Activated naive CD8-positive, alpha-beta T cell treated with anti-CD3 and anti-CD28 coated beads for 36 hours (primary cell): ENCODE measurements around the gene TRPM5. TPM values are rescaled to one million over a fixed set of nuclear protein-coding genes. Genes with fewer than 3 reads are reported as not detected.

Source experiments
- DNase-seq: peaks from one replicate; pipeline ENCODE4 v3.0.0; 2021
- H3K27ac Mint-ChIP-seq: one replicate; pipeline ENCODE4 v1.8.0; 2022; ENCODE audit warnings: mild to moderate bottlenecking, moderate library complexity, mixed read lengths
- H3K27me3 Mint-ChIP-seq: one replicate; pipeline ENCODE4 v1.8.0; 2022; ENCODE audit warnings: mild to moderate bottlenecking, mixed read lengths
- H3K36me3 Mint-ChIP-seq: one replicate; pipeline ENCODE4 v1.8.0; 2021; ENCODE audit warnings: mild to moderate bottlenecking, mixed read lengths
- H3K4me1 Mint-ChIP-seq: one replicate; pipeline ENCODE4 v1.8.0; 2021; ENCODE audit warnings: mixed read lengths
- H3K4me3 Mint-ChIP-seq: one replicate; pipeline ENCODE4 v1.8.0; 2022; ENCODE audit warnings: mild to moderate bottlenecking, moderate library complexity, mixed read lengths
- H3K9me3 Mint-ChIP-seq: one replicate; pipeline ENCODE4 v1.8.0; 2022; ENCODE audit warnings: mixed read lengths
- total RNA-seq, 2 experiments: library from RNA; stranded (reverse); gene quantifications; one replicate each; pipeline ENCODE4 v1.2.3, GENCODE V29; 2021

The TRPM5 gene
- total RNA-seq, 2 experiments from 2014 or later = not detected

DNA sequence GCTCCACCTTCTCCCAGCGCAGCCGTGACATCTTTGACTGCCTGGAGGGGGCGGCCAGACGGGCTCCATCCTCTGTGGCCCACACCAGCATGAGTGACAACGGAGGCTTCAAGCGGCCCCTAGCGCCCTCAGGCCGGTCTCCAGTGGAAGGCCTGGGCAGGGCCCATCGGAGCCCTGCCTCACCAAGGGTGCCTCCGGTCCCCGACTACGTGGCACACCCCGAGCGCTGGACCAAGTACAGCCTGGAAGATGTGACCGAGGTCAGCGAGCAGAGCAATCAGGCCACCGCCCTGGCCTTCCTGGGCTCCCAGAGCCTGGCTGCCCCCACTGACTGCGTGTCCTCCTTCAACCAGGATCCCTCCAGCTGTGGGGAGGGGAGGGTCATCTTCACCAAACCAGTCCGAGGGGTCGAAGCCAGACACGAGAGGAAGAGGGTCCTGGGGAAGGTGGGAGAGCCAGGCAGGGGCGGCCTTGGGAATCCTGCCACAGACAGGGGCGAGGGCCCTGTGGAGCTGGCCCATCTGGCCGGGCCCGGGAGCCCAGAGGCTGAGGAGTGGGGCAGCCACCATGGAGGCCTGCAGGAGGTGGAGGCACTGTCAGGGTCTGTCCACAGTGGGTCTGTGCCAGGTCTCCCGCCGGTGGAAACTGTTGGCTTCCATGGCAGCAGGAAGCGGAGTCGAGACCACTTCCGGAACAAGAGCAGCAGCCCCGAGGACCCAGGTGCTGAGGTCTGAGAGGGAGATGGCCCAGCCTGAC, 41.2 kb downstream of the TRPM5 start:
- DNase-seq = no peak
- H3K9me3 Mint-ChIP-seq = no peaks in the 10 kb centered on the region
- no peaks in the 10 kb centered on the region for H3K27me3 Mint-ChIP-seq
- H3K27ac Mint-ChIP-seq = no peak overlapping the region
- H3K4me3 Mint-ChIP-seq = no peak overlapping the region
- peaks cover 12% of the 10 kb centered on the region for H3K4me1 Mint-ChIP-seq
- no peaks in the 10 kb centered on the region for H3K36me3 Mint-ChIP-seq

- H3K27me3 Mint-ChIP-seq = no peaks in the 10 kb centered on the region
- peak overlapping the region; percentile 95 for H3K4me3 Mint-ChIP-seq
- peaks cover 12% of the 10 kb centered on the region for H3K4me1 Mint-ChIP-seq
- H3K27ac Mint-ChIP-seq = no peak overlapping the region
- H3K36me3 Mint-ChIP-seq = peaks cover 1% of the 10 kb centered on the region
- DNase-seq = no peak
- H3K9me3 Mint-ChIP-seq = no peaks in the 10 kb centered on the region
Observed at GRCh38 chr11:2402106-2402505, 42.2 kb downstream of the TRPM5 start.

- H3K4me3 Mint-ChIP-seq = peak overlapping the region; percentile 95
- peaks cover 12% of the 10 kb centered on the region for H3K4me1 Mint-ChIP-seq
- peaks cover 2% of the 10 kb centered on the region for H3K36me3 Mint-ChIP-seq
- no peaks in the 10 kb centered on the region for H3K27me3 Mint-ChIP-seq
- DNase-seq = no peak
- H3K27ac Mint-ChIP-seq = peak overlapping the region; percentile 82
- no peaks in the 10 kb centered on the region for H3K9me3 Mint-ChIP-seq
Observed at GRCh38 chr11:2401436-2401984, 42.8 kb downstream of the TRPM5 start.

GRCh38 chr11:2400762-2401435, 43.4 kb downstream of the TRPM5 start:
- Mint-ChIP-seq H3K36me3 (peaks cover 2% of the 10 kb centered on the region), H3K4me3 (peak overlapping the region; percentile 95), H3K4me1 (peaks cover 12% of the 10 kb centered on the region), H3K9me3 (no peaks in the 10 kb centered on the region), H3K27ac (peak overlapping the region; percentile 82), H3K27me3 (no peaks in the 10 kb centered on the region)
- DNase-seq = no peak

DNA sequence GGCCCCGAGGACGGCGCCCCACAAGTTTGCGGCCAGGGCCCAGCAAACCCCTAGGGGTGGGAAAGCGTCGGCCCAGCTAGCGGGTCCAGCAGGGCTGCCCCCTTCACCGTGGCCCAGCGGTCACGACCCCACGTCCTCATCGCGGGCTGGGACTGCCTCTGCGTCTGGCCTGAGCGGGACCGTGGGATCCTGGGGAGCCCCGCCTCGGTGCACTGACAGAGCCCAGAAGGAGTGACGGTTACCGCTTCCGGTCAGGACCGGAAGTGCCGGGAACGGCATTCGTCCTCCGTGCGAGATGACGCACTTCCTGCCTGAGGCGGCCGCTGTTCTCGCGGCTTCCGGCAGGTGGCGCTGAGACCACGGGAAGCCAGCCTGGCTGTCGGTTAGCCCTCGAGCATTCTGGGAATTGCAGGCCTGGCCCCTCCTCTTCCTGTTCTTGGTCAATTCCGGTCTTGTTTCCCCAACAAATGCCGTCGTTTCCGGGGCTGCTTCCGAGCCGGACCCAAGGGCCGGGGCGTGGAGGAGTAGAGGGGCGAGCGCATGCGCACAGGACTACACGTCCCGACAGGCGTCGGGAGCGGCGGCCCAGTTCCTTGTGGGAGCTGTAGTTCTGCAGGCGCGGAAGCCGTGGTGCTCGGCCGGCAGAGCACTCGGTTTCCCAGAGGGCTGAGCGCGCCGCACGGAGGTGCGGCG, 44.1 kb downstream of the TRPM5 start, which contains the start of gene TSSC4:
TSSC4 (plus strand) TSS at position 682 of the 693 bp plus-strand sequence. CDS start 1,884 bp downstream, outside the sequence.
- peak within 1 kb of the TSS; percentile 82 for H3K27ac Mint-ChIP-seq
- no peaks in the 10 kb centered on the region for H3K9me3 Mint-ChIP-seq
- peak; percentile 99 for DNase-seq
- peak within 1 kb of the TSS; percentile 95 for H3K4me3 Mint-ChIP-seq
- H3K27me3 Mint-ChIP-seq = no peaks in the 10 kb centered on the region
- peaks cover 2% of the 10 kb centered on the region for H3K36me3 Mint-ChIP-seq
- H3K4me1 Mint-ChIP-seq = peaks cover 12% of the 10 kb centered on the region

- Mint-ChIP-seq H3K4me1 (peaks cover 12% of the 10 kb centered on the region), H3K4me3 (peak overlapping the region; percentile 95), H3K27ac (peak overlapping the region; percentile 67), H3K9me3 (no peaks in the 10 kb centered on the region), H3K36me3 (peaks cover 2% of the 10 kb centered on the region), H3K27me3 (no peaks in the 10 kb centered on the region)
- no peak for DNase-seq
Observed at GRCh38 chr11:2399488-2400068, 44.7 kb downstream of the TRPM5 start.

DNA sequence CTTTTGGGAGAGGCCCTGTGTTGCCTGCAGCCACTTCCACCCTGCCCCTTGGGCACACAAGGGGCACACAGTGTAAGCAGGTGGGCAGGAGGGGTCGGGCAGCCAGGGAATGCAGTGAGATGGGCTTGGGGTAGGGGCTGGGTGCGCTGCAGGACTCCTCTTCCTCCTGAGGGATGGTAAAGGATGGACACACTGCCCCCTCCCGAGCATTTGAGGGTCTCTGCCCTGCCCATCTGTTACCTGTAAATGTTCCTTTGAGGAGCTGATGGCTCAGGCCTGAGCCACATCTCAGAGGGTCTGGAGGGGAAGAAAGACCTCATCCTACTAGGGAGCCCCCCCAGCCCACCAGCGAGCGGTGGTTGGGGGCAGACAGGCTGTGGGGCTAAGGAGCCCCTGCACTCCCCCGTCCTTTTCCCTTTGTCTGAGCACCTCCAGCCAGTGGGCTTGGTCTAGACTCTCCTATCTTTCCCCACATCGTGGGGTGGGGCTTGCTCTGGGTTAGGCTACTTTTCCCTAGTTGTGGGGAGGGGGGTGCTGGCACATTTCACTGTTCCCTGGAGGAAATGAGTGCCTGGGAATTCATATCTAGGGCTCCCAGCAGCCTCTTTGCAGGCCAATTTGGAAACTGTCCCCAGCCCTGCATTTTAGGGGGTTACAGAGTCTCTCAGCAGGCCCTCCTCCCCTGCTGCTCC, 45.5 kb downstream of the TRPM5 start:
- DNase-seq = no peak
- Mint-ChIP-seq H3K36me3 (peaks cover 2% of the 10 kb centered on the region), H3K27ac (peak overlapping the region; percentile 83), H3K4me3 (peak overlapping the region; percentile 95), H3K4me1 (peaks cover 12% of the 10 kb centered on the region), H3K27me3 (no peaks in the 10 kb centered on the region), H3K9me3 (no peaks in the 10 kb centered on the region)

DNA sequence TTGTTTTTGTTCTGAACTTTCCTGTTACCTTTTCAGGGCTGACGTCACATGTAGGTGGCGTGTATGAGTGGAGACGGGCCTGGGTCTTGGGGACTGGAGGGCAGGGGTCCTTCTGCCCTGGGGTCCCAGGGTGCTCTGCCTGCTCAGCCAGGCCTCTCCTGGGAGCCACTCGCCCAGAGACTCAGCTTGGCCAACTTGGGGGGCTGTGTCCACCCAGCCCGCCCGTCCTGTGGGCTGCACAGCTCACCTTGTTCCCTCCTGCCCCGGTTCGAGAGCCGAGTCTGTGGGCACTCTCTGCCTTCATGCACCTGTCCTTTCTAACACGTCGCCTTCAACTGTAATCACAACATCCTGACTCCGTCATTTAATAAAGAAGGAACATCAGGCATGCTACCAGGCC, 47.3 kb downstream of the TRPM5 start:
- Mint-ChIP-seq H3K9me3 (no peaks in the 10 kb centered on the region), H3K27me3 (no peaks in the 10 kb centered on the region), H3K27ac (no peak overlapping the region)

GRCh38 chr11:2396471-2396870, 47.8 kb downstream of the TRPM5 start:
- Mint-ChIP-seq H3K27ac (no peak overlapping the region), H3K36me3 (peaks cover 2% of the 10 kb centered on the region), H3K9me3 (no peaks in the 10 kb centered on the region), H3K27me3 (no peaks in the 10 kb centered on the region), H3K4me3 (no peak overlapping the region), H3K4me1 (peaks cover 4% of the 10 kb centered on the region)
- no peak for DNase-seq

More for the DNA sequence above, 47.3 kb downstream of the TRPM5 start:
- peaks cover 7% of the 10 kb centered on the region for H3K4me1 Mint-ChIP-seq
- peaks cover 2% of the 10 kb centered on the region for H3K36me3 Mint-ChIP-seq
- DNase-seq = no peak
- H3K4me3 Mint-ChIP-seq = no peak overlapping the region

GRCh38 chr11:2395856-2396255, 48.5 kb downstream of the TRPM5 start:
- peaks cover 2% of the 10 kb centered on the region for H3K36me3 Mint-ChIP-seq
- H3K4me3 Mint-ChIP-seq = no peak overlapping the region
- H3K27me3 Mint-ChIP-seq = no peaks in the 10 kb centered on the region
- peaks cover 1% of the 10 kb centered on the region for H3K4me1 Mint-ChIP-seq
- no peak overlapping the region for H3K27ac Mint-ChIP-seq
- no peak for DNase-seq
- H3K9me3 Mint-ChIP-seq = no peaks in the 10 kb centered on the region

DNA sequence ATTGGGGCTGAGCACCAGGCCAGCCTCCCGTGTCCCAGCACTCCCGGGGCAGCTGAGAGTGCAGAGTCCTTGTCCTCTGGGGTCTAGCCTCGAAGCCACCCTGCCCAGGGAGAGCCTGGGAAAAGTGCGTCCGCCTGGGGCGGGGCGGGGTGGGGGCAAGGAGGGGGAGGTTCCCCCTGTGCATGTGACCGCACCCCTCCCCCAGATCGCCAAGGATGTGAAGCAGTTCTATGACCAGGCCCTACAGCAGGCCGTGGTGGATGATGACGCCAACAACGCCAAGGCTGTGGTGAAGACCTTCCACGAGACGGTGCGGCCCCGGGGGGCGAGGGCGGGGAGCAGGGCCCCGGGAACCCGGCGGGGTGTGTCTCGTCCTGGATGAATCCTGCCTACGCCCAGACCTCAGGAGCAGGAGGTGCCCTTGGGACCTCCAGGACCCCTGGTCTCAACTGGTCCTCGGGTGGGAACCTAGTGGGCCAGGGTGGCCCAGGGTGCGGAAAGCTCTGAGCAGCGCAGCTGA, 49.0 kb downstream of the TRPM5 start:
- H3K27ac Mint-ChIP-seq = no peak overlapping the region

DNA sequence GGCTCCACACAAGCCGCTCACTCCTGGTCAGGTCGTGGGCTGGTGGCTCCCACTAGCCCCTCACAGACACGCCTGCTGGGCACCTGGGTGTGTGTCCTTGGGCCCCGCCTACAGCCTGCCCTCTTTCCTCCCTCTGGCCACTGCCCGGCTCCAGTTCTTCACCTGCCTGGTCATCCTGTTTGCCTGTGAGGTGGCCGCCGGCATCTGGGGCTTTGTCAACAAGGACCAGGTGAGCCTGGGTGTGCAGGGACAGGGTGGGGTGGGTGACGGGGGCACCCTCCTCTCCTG, 49.6 kb downstream of the TRPM5 start:
- Mint-ChIP-seq H3K4me1 (peaks cover 5% of the 10 kb centered on the region), H3K36me3 (peaks cover 2% of the 10 kb centered on the region), H3K4me3 (no peak overlapping the region), H3K9me3 (no peaks in the 10 kb centered on the region), H3K27ac (no peak overlapping the region), H3K27me3 (no peaks in the 10 kb centered on the region)
- DNase-seq = no peak

More for the DNA sequence above, 49.0 kb downstream of the TRPM5 start:
- H3K36me3 Mint-ChIP-seq = peaks cover 2% of the 10 kb centered on the region
- peaks cover 3% of the 10 kb centered on the region for H3K4me1 Mint-ChIP-seq
- H3K27me3 Mint-ChIP-seq = no peaks in the 10 kb centered on the region
- DNase-seq = no peak
- H3K4me3 Mint-ChIP-seq = no peak overlapping the region
- H3K9me3 Mint-ChIP-seq = no peaks in the 10 kb centered on the region
